ENCODE measurements around the gene LRWD1. TPM values are rescaled to one million over a fixed set of nuclear protein-coding genes. Genes with fewer than 3 reads are reported as not detected.

Gene LRWD1
- polyA plus RNA-seq, 1 of the 3 experiments (the other 2 are of a cell fraction): 53.2 TPM

- no peak overlapping the region for H3K9ac ChIP-seq
- no peaks in the 10 kb centered on the region for H3K9me2 ChIP-seq
- no peak for TF ChIP-seq FOXJ3 (CRISPR knock-in tag; IDR thresholded peaks at IDR 0.05)
- TF ChIP-seq ELF1 (IDR thresholded peaks at IDR 0.05): no peak
- TF ChIP-seq EP300 (IDR thresholded peaks at IDR 0.05; ENCODE audit: borderline replicate concordance in 1 of 2, low read depth in 1 of 2, low read length in 1 of 2): no peak
- TF ChIP-seq, protein P1, sequence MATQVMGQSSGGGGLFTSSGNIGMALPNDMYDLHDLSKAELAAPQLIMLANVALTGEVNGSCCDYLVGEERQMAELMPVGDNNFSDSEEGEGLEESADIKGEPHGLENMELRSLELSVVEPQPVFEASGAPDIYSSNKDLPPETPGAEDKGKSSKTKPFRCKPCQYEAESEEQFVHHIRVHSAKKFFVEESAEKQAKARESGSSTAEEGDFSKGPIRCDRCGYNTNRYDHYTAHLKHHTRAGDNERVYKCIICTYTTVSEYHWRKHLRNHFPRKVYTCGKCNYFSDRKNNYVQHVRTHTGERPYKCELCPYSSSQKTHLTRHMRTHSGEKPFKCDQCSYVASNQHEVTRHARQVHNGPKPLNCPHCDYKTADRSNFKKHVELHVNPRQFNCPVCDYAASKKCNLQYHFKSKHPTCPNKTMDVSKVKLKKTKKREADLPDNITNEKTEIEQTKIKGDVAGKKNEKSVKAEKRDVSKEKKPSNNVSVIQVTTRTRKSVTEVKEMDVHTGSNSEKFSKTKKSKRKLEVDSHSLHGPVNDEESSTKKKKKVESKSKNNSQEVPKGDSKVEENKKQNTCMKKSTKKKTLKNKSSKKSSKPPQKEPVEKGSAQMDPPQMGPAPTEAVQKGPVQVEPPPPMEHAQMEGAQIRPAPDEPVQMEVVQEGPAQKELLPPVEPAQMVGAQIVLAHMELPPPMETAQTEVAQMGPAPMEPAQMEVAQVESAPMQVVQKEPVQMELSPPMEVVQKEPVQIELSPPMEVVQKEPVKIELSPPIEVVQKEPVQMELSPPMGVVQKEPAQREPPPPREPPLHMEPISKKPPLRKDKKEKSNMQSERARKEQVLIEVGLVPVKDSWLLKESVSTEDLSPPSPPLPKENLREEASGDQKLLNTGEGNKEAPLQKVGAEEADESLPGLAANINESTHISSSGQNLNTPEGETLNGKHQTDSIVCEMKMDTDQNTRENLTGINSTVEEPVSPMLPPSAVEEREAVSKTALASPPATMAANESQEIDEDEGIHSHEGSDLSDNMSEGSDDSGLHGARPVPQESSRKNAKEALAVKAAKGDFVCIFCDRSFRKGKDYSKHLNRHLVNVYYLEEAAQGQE (IDR thresholded peaks at IDR 0.05; ENCODE audit: low read depth, low read length): no peak
- TF ChIP-seq SMC3 (IDR thresholded peaks at IDR 0.05; ENCODE audit: low read depth, low read length): no peak
- no peak for TF ChIP-seq RAD21 (IDR thresholded peaks at IDR 0.05; ENCODE audit: low read length)
- TF ChIP-seq TCF12 (IDR thresholded peaks at IDR 0.05): no peak
- TF ChIP-seq FOXM1 (IDR thresholded peaks at IDR 0.05; ENCODE audit: low read depth): no peak
- no peak for TF ChIP-seq FOSL2 (IDR thresholded peaks at IDR 0.05; ENCODE audit: borderline replicate concordance, low read depth)
- TF ChIP-seq, protein P2, sequence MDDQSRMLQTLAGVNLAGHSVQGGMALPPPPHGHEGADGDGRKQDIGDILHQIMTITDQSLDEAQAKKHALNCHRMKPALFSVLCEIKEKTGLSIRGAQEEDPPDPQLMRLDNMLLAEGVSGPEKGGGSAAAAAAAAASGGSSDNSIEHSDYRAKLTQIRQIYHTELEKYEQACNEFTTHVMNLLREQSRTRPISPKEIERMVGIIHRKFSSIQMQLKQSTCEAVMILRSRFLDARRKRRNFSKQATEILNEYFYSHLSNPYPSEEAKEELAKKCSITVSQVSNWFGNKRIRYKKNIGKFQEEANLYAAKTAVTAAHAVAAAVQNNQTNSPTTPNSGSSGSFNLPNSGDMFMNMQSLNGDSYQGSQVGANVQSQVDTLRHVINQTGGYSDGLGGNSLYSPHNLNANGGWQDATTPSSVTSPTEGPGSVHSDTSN (IDR thresholded peaks at IDR 0.05): no peak
- no peak for TF ChIP-seq IRF3 (IDR thresholded peaks at IDR 0.05; ENCODE audit: low read depth, low read length)
- no peak for TF ChIP-seq NFIC (IDR thresholded peaks at IDR 0.05; ENCODE audit: borderline replicate concordance)
- ChIA-PET POLR2A (no interaction called here), CTCF (interaction anchor here (1.9 kb wide), 1 partner anchor 67 kb away, joined by 5 read pairs; no protein-coding TSS in a partner anchor)
- H3K4me2 ChIP-seq: no peak overlapping the region
- H3K27ac ChIP-seq (ENCODE audit: low read depth in 2 of 2, low read length in 1 of 2): no peak overlapping the region
- 88% methylated on average over 6 of the region's 6 CpGs for WGBS (ENCODE audit: low lambda C conversion rate)
- H3K9me3 ChIP-seq: no peaks in the 10 kb centered on the region
- peaks cover 33 to 56% of the 10 kb centered on the region in 2 experiments for H3K36me3 ChIP-seq (replicated peaks in 1 of 2; ENCODE audit: control insufficient read depth in 1 of 2, insufficient read depth in 2 of 2, low read length in 1 of 2)
- H3K4me1 ChIP-seq (ENCODE audit: control insufficient read depth in 1 of 2, insufficient read depth in 2 of 2, low read depth in 1 of 2, low read length in 1 of 2): no peaks in the 10 kb centered on the region; a peak in 1 of 4 replicates
- H3K4me3 ChIP-seq (ENCODE audit: low read depth in 2 of 2, low read length in 1 of 2): no peak overlapping the region
- peaks cover 6% of the 10 kb centered on the region for H3F3A ChIP-seq (replicated peaks; ENCODE audit: insufficient read depth)
- H2AFZ ChIP-seq (ENCODE audit: low read depth): no peak overlapping the region
- no peaks in the 10 kb centered on the region for H3K79me2 ChIP-seq (ENCODE audit: insufficient read depth)
- no peak for DNase-seq
- H4K20me1 ChIP-seq (ENCODE audit: insufficient read depth): no peaks in the 10 kb centered on the region
- H3K27me3 ChIP-seq (ENCODE audit: insufficient read depth): no peaks in the 10 kb centered on the region
These were observed 7.0 kb downstream of the LRWD1 start for GRCh38 chr7:102471791-102472125.
